ENCODE results near the gene MRPL33. TPM values are rescaled to one million over a fixed set of nuclear protein-coding genes. Genes with fewer than 3 reads are reported as not detected.
A peak's percentile ranks its signal among the peaks of the same experiment; 100 is the strongest.

Gene MRPL33
- total and polyA plus RNA-seq, 2 of the 13 experiments (the other 11 are each of a cell fraction or from before 2014, with no cell fraction given): 69.7 to 218 TPM

GRCh38 chr2:27754138-27754588 lies 17.4 kb upstream of the MRPL33 start (continued):
- peak; percentile 76 for TF ChIP-seq MIXL1 (CRISPR knock-in tag; IDR thresholded peaks at IDR 0.05)
- TF ChIP-seq BHLHE40 (IDR thresholded peaks at IDR 0.05; ENCODE audit: low read length): peak; percentile 26; the same call in 1 of the 2 replicates
- no peak for TF ChIP-seq NR2F6 (IDR thresholded peaks at IDR 0.05)
- peak; percentile 41; the same call in 1 of the 2 replicates for TF ChIP-seq NR2F6 (CRISPR knock-in tag; IDR thresholded peaks at IDR 0.05)
- TF ChIP-seq TEAD2 (CRISPR knock-in tag; IDR thresholded peaks at IDR 0.05): no peak
- peak; percentile 81 for TF ChIP-seq GATAD2A (CRISPR knock-in tag; IDR thresholded peaks at IDR 0.05)
- peak; percentile 71; the same call in 1 of the 2 replicates for TF ChIP-seq TOPORS (CRISPR knock-in tag; IDR thresholded peaks at IDR 0.05)
- TF ChIP-seq MBD4 (IDR thresholded peaks at IDR 0.05; ENCODE audit: borderline replicate concordance, low read length): no peak
- 0 out of 2 replicates have a peak, but pooled peaks have one; percentile 63 for TF ChIP-seq ZNF335 (CRISPR knock-in tag; IDR thresholded peaks at IDR 0.05)
- peak; percentile 66; the same call in 1 of the 2 replicates for TF ChIP-seq ZNF598 (CRISPR knock-in tag; IDR thresholded peaks at IDR 0.05; ENCODE audit: borderline replicate concordance)
- TF ChIP-seq ERF (CRISPR knock-in tag; IDR thresholded peaks at IDR 0.05): peak; percentile 94
- TF ChIP-seq, protein P1, sequence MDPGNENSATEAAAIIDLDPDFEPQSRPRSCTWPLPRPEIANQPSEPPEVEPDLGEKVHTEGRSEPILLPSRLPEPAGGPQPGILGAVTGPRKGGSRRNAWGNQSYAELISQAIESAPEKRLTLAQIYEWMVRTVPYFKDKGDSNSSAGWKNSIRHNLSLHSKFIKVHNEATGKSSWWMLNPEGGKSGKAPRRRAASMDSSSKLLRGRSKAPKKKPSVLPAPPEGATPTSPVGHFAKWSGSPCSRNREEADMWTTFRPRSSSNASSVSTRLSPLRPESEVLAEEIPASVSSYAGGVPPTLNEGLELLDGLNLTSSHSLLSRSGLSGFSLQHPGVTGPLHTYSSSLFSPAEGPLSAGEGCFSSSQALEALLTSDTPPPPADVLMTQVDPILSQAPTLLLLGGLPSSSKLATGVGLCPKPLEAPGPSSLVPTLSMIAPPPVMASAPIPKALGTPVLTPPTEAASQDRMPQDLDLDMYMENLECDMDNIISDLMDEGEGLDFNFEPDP (CRISPR knock-in tag; conservative IDR thresholded peaks at IDR 0.05): 0 out of 2 replicates have a peak, but pooled peaks have one; percentile 78
- no peak for TF ChIP-seq ZNF703 (CRISPR knock-in tag; IDR thresholded peaks at IDR 0.05; ENCODE audit: borderline replicate concordance)
- peak; percentile 37; the same call in 1 of the 2 replicates for TF ChIP-seq BORCS8-MEF2B (CRISPR knock-in tag; IDR thresholded peaks at IDR 0.05)
- TF ChIP-seq ZNF30 (CRISPR knock-in tag; IDR thresholded peaks at IDR 0.05): no peak
- TF ChIP-seq, protein P2, sequence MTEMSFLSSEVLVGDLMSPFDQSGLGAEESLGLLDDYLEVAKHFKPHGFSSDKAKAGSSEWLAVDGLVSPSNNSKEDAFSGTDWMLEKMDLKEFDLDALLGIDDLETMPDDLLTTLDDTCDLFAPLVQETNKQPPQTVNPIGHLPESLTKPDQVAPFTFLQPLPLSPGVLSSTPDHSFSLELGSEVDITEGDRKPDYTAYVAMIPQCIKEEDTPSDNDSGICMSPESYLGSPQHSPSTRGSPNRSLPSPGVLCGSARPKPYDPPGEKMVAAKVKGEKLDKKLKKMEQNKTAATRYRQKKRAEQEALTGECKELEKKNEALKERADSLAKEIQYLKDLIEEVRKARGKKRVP (CRISPR knock-in tag; IDR thresholded peaks at IDR 0.05): 0 out of 4 replicates have a peak, but pooled peaks of 1 of the 2 experiments have one; percentile 45
- 0 out of 2 replicates have a peak, but pooled peaks have one; percentile 32 for TF ChIP-seq ZNF24 (IDR thresholded peaks at IDR 0.05)
- TF ChIP-seq ZNF775 (CRISPR knock-in tag; IDR thresholded peaks at IDR 0.05; ENCODE audit: borderline replicate concordance): no peak
- peak; percentile 47; the same call in 1 of the 2 replicates for TF ChIP-seq ZNF709 (CRISPR knock-in tag; IDR thresholded peaks at IDR 0.05)
- 0 out of 2 replicates have a peak, but pooled peaks have one; percentile 44 for TF ChIP-seq THRA (CRISPR knock-in tag; IDR thresholded peaks at IDR 0.05; ENCODE audit: borderline replicate concordance)
- TF ChIP-seq SRSF9 (IDR thresholded peaks at IDR 0.05; ENCODE audit: borderline replicate concordance, insufficient read depth, low read depth, low read length, poor library complexity, severe bottlenecking): no peak
